ENCODE measurements around the gene C17orf100.

Gene C17orf100

GRCh38 chr17:6674586-6674985, 23.0 kb downstream of the C17orf100 start:
- ATAC-seq: no peak
- no peak for DNase-seq
- H3K9me3 Mint-ChIP-seq: no peaks in the 10 kb centered on the region
- no peak overlapping the region for H3K27ac Mint-ChIP-seq
- no peak overlapping the region for H3K4me3 Mint-ChIP-seq
- H3K27me3 Mint-ChIP-seq: peaks cover 29% of the 10 kb centered on the region
- peaks cover 19% of the 10 kb centered on the region for H3K4me1 Mint-ChIP-seq

- Mint-ChIP-seq H3K4me1 (peaks cover 19% of the 10 kb centered on the region), H3K9me3 (no peaks in the 10 kb centered on the region), H3K27me3 (peaks cover 35% of the 10 kb centered on the region), H3K4me3 (no peak overlapping the region), H3K27ac (no peak overlapping the region)
- DNase-seq: no peak
- ATAC-seq: no peak
Observed at GRCh38 chr17:6675201-6675825, 23.8 kb downstream of the C17orf100 start.

- Mint-ChIP-seq H3K4me3 (no peak overlapping the region), H3K27me3 (peaks cover 50% of the 10 kb centered on the region)
- no peak for ATAC-seq
Observed at GRCh38 chr17:6676802-6677157, 25.2 kb downstream of the C17orf100 start.

GRCh38 chr17:6677158-6677831, 25.7 kb downstream of the C17orf100 start:
- no peak overlapping the region for H3K4me3 Mint-ChIP-seq
- ATAC-seq: peak; percentile 78
- DNase-seq: peak in 1 of 2 donors; percentile 26
- no peaks in the 10 kb centered on the region for H3K9me3 Mint-ChIP-seq
- peak overlapping the region in 1 of 2 donors; percentile 94 for H3K27ac Mint-ChIP-seq
- peaks cover 19% of the 10 kb centered on the region for H3K4me1 Mint-ChIP-seq
- peaks cover 55% of the 10 kb centered on the region for H3K27me3 Mint-ChIP-seq

More at GRCh38 chr17:6676802-6677157, 25.2 kb downstream of the C17orf100 start:
- DNase-seq: no peak
- Mint-ChIP-seq H3K27ac (no peak overlapping the region), H3K9me3 (no peaks in the 10 kb centered on the region), H3K4me1 (peaks cover 19% of the 10 kb centered on the region)

- H3K4me1 Mint-ChIP-seq: peaks cover 19% of the 10 kb centered on the region
- no peak overlapping the region for H3K4me3 Mint-ChIP-seq
- peaks cover 61% of the 10 kb centered on the region for H3K27me3 Mint-ChIP-seq
- DNase-seq (no peak), ATAC-seq (no peak)
- H3K27ac Mint-ChIP-seq: no peak overlapping the region
- no peaks in the 10 kb centered on the region for H3K9me3 Mint-ChIP-seq
Observed at GRCh38 chr17:6677946-6678345, 26.4 kb downstream of the C17orf100 start.

GRCh38 chr17:6679241-6679640, 27.7 kb downstream of the C17orf100 start:
- Mint-ChIP-seq H3K9me3 (no peaks in the 10 kb centered on the region), H3K27ac (no peak overlapping the region), H3K4me3 (no peak overlapping the region), H3K27me3 (peaks cover 71% of the 10 kb centered on the region), H3K4me1 (peaks cover 19% of the 10 kb centered on the region)
- no peak for DNase-seq
- ATAC-seq: no peak

- Mint-ChIP-seq H3K27ac (no peak overlapping the region), H3K9me3 (no peaks in the 10 kb centered on the region), H3K4me1 (peaks cover 19% of the 10 kb centered on the region), H3K4me3 (no peak overlapping the region), H3K27me3 (peaks cover 90% of the 10 kb centered on the region)
- ATAC-seq (no peak), DNase-seq (no peak)
Observed at GRCh38 chr17:6681176-6681575, 29.6 kb downstream of the C17orf100 start.

- DNase-seq: no peak
- no peak for ATAC-seq
- Mint-ChIP-seq H3K4me3 (no peak overlapping the region), H3K9me3 (no peaks in the 10 kb centered on the region), H3K4me1 (peaks cover 17% of the 10 kb centered on the region), H3K27me3 (peaks cover 90% of the 10 kb centered on the region), H3K27ac (no peak overlapping the region)
Observed at GRCh38 chr17:6681671-6682070, 30.1 kb downstream of the C17orf100 start.

- ATAC-seq (no peak), DNase-seq (no peak)
- Mint-ChIP-seq H3K27me3 (peaks cover 90% of the 10 kb centered on the region), H3K4me3 (no peak overlapping the region), H3K9me3 (no peaks in the 10 kb centered on the region), H3K4me1 (peaks cover 10% of the 10 kb centered on the region), H3K27ac (no peak overlapping the region)
Observed at GRCh38 chr17:6682339-6682738, 30.8 kb downstream of the C17orf100 start.

GRCh38 chr17:6683081-6683684, 31.6 kb downstream of the C17orf100 start:
- no peak overlapping the region for H3K4me3 Mint-ChIP-seq
- ATAC-seq (no peak), DNase-seq (no peak)
- no peak overlapping the region for H3K27ac Mint-ChIP-seq
- H3K27me3 Mint-ChIP-seq: peaks cover 89% of the 10 kb centered on the region
- no peaks in the 10 kb centered on the region for H3K9me3 Mint-ChIP-seq
- peaks cover 2% of the 10 kb centered on the region for H3K4me1 Mint-ChIP-seq

- Mint-ChIP-seq H3K4me1 (no peaks in the 10 kb centered on the region), H3K27me3 (peaks cover 82% of the 10 kb centered on the region)
Observed at GRCh38 chr17:6683730-6684459, 32.3 kb downstream of the C17orf100 start.

GRCh38 chr17:6684460-6684783, 32.9 kb downstream of the C17orf100 start:
- H3K27me3 Mint-ChIP-seq: peaks cover 78% of the 10 kb centered on the region
- H3K4me1 Mint-ChIP-seq: no peaks in the 10 kb centered on the region
- no peak overlapping the region for H3K4me3 Mint-ChIP-seq
- H3K9me3 Mint-ChIP-seq: no peaks in the 10 kb centered on the region
- ATAC-seq (no peak), DNase-seq (no peak)
- no peak overlapping the region for H3K27ac Mint-ChIP-seq

More at GRCh38 chr17:6683730-6684459, 32.3 kb downstream of the C17orf100 start:
- DNase-seq: no peak
- no peaks in the 10 kb centered on the region for H3K9me3 Mint-ChIP-seq
- H3K27ac Mint-ChIP-seq: no peak overlapping the region
- ATAC-seq: no peak
- H3K4me3 Mint-ChIP-seq: no peak overlapping the region

GRCh38 chr17:6684881-6685767, 33.6 kb downstream of the C17orf100 start:
- Mint-ChIP-seq H3K4me3 (no peak overlapping the region), H3K27ac (no peak overlapping the region), H3K4me1 (no peaks in the 10 kb centered on the region), H3K27me3 (peaks cover 74% of the 10 kb centered on the region), H3K9me3 (no peaks in the 10 kb centered on the region)
- ATAC-seq: no peak
- DNase-seq: no peak

GRCh38 chr17:6686026-6686425, 34.5 kb downstream of the C17orf100 start:
- peaks cover 68% of the 10 kb centered on the region for H3K27me3 Mint-ChIP-seq
- ATAC-seq: no peak
- no peak overlapping the region for H3K27ac Mint-ChIP-seq
- no peaks in the 10 kb centered on the region for H3K4me1 Mint-ChIP-seq
- no peak for DNase-seq
- no peak overlapping the region for H3K4me3 Mint-ChIP-seq
- H3K9me3 Mint-ChIP-seq: no peaks in the 10 kb centered on the region

GRCh38 chr17:6688944-6689343, 37.4 kb downstream of the C17orf100 start:
- Mint-ChIP-seq H3K9me3 (no peaks in the 10 kb centered on the region), H3K27ac (no peak overlapping the region), H3K27me3 (peaks cover 64% of the 10 kb centered on the region), H3K4me1 (no peaks in the 10 kb centered on the region), H3K4me3 (no peak overlapping the region)
- DNase-seq (no peak), ATAC-seq (no peak)

Data from stimulated activated naive CD8-positive, alpha-beta T cell treated with anti-CD3 and anti-CD28 coated beads, Interleukin-15, amount 100 ng/mL, for 72 hours (primary cell).